Measurements from ENCODE around the gene CAPZB.

CAPZB gene

GRCh38 chr1:19328486-19328885 is 156.9 kb downstream of the CAPZB start:
- no peak for DNase-seq (ENCODE audit: low spot score)

GRCh38 chr1:19327736-19328135 is 157.6 kb downstream of the CAPZB start:
- no peak for DNase-seq (ENCODE audit: low spot score)

DNA sequence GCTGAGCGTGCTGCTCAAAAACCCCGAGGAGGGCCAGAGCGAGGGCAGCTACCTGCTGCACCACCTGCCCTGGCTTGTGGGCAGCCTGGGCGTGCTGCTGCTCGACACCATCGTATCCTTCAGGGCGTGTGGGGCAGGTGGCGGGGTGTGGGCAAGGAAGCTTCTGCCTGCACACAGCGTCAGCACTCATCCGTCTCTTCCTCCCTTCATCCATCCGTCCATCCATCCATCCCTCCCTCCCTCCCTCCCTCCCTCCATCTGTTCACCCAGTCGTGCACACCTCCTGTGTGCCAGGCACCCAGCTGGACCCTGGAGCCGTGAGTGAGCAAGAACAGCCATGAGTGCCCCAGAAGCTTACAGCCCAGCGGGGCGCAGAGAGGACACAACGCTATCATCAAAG is 158.0 kb downstream of the CAPZB start:
- no peak for DNase-seq (ENCODE audit: low spot score)

DNA sequence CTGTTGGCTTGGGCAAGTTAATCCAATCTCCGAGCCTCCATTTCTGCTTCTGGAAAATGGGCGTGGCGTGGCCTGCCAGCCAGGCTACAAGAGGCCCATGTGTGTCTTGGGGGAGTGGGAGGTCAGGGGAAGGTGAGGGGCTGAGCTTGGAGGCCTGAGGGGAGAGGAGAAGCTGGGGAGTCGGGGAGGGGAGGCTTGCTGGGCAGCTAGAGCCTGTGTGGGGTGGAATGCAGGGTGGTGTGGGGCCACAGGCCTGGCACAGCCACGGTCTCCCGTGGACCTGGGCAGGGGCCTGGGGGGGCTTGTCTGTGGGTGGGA is 158.6 kb downstream of the CAPZB start:
- DNase-seq (ENCODE audit: low spot score) = no peak

DNA sequence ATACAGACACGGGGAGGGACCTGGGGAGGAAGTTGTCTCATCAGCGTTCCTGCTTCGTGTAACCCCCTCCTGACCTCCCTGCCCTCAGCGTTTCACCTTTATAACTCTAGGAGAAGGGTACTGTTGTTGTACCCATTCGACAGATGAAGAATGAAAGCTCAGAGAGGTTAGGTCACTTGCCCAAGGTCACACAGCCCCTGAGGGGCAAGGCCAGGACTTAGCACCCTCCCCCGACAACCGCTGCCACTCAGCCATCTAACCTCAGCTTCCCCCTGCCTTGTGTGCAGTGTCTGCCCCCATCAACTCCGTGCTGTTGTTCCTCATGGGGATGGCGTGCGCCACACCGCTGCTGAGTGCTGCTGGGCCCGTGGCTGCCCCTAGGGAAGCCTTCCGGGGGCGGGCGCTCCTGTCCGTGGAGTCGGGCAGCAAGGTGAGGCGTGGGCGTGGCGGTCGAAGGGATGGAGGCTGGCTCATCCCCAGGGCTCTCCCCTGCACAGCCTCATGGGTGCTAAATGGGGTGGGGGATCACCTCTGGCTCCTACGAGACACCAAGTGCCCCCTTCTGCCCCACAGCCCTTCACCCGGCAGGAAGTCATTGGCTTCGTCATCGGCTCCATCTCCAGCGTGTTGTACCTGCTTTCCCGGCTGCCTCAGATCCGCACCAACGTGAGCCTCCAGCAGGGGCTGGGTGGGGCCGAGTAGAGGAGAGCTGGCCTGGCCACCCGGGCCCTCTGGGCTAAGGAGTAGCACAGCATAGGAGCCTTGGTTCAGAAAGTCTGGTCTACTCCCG is 159.2 kb downstream of the CAPZB start:
- no peak for DNase-seq (ENCODE audit: low spot score)

DNA sequence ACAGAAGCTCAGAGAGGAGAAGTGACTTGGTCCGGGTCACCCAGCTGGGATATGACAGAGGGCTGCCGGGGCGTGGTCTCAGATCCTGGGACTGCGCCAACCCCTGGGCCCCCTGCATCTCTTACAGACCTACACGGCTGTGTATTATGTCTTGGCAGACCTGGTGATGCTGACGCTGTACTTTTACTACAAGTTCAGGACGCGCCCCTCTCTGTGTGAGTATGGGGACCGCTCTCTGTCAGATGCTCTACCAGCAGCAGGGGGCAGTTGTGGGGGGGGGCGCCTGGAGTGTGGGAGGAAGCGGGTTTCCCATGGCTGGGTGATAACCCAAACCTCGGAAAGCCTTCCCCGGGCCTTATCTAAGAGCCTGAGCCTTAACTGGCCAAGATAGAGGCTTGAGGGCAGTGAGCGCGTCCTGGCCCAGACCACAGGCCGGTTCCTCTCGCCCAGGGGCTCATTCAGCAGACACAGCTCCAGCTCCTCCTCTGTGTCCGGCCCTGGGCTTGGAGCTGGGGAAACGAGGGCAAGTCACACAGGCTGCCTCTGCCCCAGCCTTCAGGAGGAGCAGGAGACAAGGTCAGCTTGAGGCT is 159.9 kb downstream of the CAPZB start:
- DNase-seq (ENCODE audit: low spot score) = no peak

DNA sequence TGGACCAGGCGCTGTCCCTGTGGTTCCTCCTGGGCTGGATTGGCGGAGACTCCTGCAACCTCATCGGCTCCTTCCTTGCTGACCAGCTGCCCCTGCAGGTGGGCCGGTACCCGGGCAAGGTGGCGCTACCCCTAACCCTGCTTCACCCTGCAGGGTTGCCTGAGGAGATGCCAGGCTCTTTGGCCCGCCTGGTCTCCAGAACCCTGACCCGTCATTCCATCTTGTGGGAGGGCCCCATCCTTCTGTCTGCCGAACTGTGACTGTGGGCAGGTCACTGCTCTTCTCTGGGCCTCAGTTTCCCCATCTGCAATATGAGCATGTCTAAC is 160.7 kb downstream of the CAPZB start:
- no peak for DNase-seq (ENCODE audit: low spot score)

GRCh38 chr1:19323987-19324664 is 161.2 kb downstream of the CAPZB start:
- no peak for DNase-seq (ENCODE audit: low spot score)

DNA sequence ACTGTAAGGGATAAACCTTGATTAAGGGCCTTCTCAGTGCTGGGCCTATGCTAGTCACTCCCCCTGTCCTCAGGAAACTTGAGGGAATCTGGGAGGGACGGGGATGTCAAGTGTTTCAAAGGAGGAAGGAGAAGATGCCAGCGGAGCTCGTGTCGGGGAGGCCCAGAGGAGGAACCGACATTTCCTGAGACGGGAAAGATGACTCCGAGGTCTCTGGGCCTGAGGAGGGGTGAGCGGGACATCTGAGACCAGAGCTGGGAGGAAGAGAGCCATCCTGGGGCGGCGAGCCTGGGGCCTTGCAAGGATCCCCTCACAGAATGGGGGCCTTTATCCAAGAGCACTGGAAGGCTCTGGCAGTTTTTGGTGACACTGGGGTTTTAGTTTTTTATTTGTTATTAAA is 162.9 kb downstream of the CAPZB start:
- DNase-seq (ENCODE audit: low spot score) = no peak

GRCh38 chr1:19321071-19321470 is 164.3 kb downstream of the CAPZB start:
- no peak for DNase-seq (ENCODE audit: low spot score)

DNA sequence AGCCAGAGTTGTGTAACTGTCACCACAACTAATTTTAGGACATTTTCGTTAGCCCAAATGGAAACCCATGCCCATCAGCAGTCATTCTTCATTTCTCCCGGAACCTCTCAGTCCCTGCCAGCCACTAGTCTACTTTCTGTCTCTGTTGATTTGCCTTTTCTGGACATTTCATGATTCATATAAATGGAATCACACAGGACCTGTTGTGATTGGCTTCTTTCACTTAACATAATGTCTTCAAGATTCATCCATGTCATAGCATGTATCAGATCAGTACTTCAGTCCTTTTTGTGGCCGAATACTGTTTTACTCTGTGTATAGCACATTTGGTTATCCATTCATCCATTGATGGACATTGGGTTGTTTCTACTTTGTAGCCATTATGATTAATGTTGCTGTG is 166.1 kb downstream of the CAPZB start:
- DNase-seq (ENCODE audit: low spot score) = no peak

DNA sequence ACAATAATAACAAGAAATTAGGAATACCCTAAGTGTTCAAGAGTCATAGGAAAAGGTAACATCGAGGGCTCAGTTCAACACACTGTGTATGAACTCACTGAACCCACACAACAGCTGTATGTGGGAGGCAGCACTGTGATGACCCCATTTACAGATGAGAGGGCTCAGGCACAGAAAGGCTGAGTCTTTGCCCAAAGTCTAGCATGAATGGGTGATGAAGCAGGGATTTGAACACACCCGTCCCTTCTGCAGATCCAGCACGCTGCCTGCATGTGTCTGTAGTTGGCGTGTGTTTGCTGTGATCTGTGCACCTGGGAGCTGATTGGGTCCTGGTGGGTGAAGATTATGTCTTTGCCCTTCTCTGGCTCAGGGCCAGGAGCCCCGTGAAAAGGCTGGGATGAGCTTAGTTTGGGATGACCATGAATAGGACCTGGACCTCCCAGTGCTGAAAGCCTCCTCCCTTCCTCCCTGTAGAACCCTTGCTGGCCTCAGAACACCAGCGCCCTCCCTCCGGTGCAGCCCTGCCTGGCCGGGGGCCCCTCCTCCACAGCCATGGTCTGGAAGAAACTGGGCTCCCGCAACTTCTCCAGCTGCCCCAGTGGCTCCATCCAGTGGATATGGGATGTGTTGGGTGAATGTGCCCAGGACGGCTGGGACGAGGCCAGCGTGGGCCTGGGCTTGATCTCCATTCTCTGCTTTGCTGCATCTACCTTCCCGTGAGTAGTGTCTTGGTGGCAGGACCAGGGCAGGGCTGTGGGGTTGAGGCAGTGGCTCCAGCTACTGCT is 168.0 kb downstream of the CAPZB start:
- DNase-seq (ENCODE audit: low spot score) = no peak

GRCh38 chr1:19315378-19316198 is 169.8 kb downstream of the CAPZB start:
- peak; percentile 47 for DNase-seq (ENCODE audit: low spot score)

GRCh38 chr1:19313961-19314882 is 171.1 kb downstream of the CAPZB start:
- no peak for DNase-seq (ENCODE audit: low spot score)

DNA sequence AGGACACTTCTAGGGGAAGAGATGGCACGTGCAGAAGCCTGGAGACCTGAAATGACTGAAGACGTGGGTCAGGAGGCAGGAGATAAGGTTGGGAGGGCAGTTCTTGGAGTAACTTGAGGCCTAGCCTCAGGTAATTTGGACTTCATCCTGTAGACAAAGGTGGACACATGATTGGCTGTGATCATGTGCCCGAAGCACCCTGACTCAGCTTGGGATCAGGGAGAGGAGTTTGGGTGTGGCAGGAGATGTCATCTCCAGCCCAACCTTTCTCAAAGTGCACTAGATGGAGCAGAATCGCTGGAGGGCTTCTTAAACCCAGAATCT is 171.7 kb downstream of the CAPZB start:
- no peak for DNase-seq (ENCODE audit: low spot score)

DNA sequence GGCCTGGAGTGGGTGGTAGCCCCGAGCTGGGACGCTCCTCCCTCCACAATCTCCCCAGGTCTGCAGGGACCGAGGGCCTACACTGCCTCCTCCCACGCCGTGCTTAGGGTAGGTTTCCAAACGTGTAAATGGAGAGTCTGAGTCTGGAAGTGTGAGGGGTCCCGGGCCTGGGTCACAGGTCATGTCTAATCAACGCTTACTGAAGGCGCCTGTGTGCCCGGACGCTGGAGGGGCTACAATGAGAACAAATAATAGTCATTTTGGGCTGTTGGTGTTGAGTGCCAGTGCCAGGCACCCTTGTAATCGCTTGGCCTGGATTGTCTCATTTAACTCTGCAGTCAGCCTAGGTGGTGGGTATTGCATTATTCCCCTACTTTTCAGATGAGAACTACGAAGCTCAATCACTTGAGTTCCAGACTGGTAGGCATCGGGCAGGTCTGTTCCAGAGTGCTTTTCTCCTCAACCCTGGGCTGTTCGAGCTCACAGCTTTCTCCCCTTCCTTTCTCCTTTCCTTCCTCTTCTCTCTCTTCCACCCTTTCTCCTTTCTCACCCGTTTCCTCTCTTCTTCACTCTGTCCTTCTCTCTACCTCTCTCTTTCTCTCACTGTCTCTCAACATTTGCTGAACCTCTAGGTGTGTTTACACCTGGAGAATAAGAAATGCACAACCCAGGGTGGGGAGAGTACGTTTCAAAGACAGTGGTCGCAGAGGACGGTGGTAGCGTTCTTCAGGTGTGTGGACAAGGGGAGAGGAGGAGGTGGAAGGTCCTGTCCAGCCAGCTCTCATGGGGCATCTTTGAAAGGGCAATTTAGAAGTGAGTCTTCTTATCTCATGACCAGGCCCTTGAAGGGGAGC is 172.3 kb downstream of the CAPZB start:
- DNase-seq (ENCODE audit: low spot score) = no peak

- peak; percentile 99 for DNase-seq (ENCODE audit: low spot score)
Measured at GRCh38 chr1:19311931-19312781, 173.2 kb downstream of the CAPZB start, which contains the start of the genes AKR7A2 and SLC66A1. Gene AKR7A2, minus strand, starts transcription at chr1:19312144. Its CDS starts 20 bp downstream, at chr1:19312124. Gene SLC66A1, plus strand, starts transcription at chr1:19312326. Its CDS starts 5,352 bp downstream, at chr1:19317678.

- DNase-seq (ENCODE audit: low spot score) = no peak
Measured at GRCh38 chr1:19311503-19311930, 173.8 kb downstream of the CAPZB start.
